ENCODE results near the gene RPL36AL. TPM values are rescaled to one million over a fixed set of nuclear protein-coding genes. Genes with fewer than 3 reads are reported as not detected.

Gene RPL36AL
- total RNA-seq, 1 experiment from 2014 or later: 207 TPM

- Histone ChIP-seq H2BK12ac (ENCODE audit: insufficient read length, low read depth, low read length) (no peak overlapping the region), H2AFZ (ENCODE audit: low read length) (no peak overlapping the region), H3K79me1 (ENCODE audit: insufficient read depth, low read depth, low read length, poor library complexity, severe bottlenecking) (no peaks in the 10 kb centered on the region), H4K8ac (replicated peaks; ENCODE audit: insufficient read length, low read depth, low read length) (no peak overlapping the region), H4K5ac (ENCODE audit: insufficient read length, low read depth, low read length) (no peak overlapping the region), H2BK5ac (ENCODE audit: insufficient read length, low read length) (no peak overlapping the region), H3K23ac (ENCODE audit: insufficient read length, low read depth, low read length) (no peak overlapping the region), H4K91ac (ENCODE audit: insufficient read length, low read depth, low read length) (no peak overlapping the region), H3K18ac (ENCODE audit: insufficient read length, low read depth, low read length) (no peak overlapping the region), H2BK120ac (ENCODE audit: low read depth, low read length, poor library complexity, severe bottlenecking) (no peak overlapping the region), H3K56ac (ENCODE audit: insufficient read length, low read depth, low read length) (no peak overlapping the region), H2AK5ac (ENCODE audit: insufficient read length, low read length) (no peak overlapping the region), H3K27me3 (ENCODE audit: insufficient read depth, low read length) (no peaks in the 10 kb centered on the region), H3T11ph (ENCODE audit: low read length) (no peak overlapping the region), H2BK20ac (ENCODE audit: low read depth, low read length, poor library complexity, severe bottlenecking) (no peak overlapping the region), H3K27ac (ENCODE audit: insufficient read length, low read depth, low read length) (no peak overlapping the region), H3K9ac (ENCODE audit: extremely low read depth, insufficient read length, low read length) (no peak overlapping the region), H3K4me2 (ENCODE audit: insufficient read depth, insufficient read length, low read length) (no peak overlapping the region), H3K14ac (ENCODE audit: insufficient read depth, low read length) (no peak overlapping the region), H3K79me2 (ENCODE audit: insufficient read depth, low read length) (no peaks in the 10 kb centered on the region), H4K20me1 (ENCODE audit: control insufficient read depth, insufficient read depth, insufficient read length) (no peaks in the 10 kb centered on the region), H2BK15ac (ENCODE audit: low read depth, low read length) (no peak overlapping the region), H3K4me1 (ENCODE audit: insufficient read depth, low read length) (no peaks in the 10 kb centered on the region), H3K4ac (ENCODE audit: low read depth, low read length) (no peak overlapping the region), H3K23me2 (ENCODE audit: insufficient read length, low read depth, low read length, poor library complexity, severe bottlenecking) (no peaks in the 10 kb centered on the region), H3K9me3 (ENCODE audit: control insufficient read depth, low read depth, low read length) (no peaks in the 10 kb centered on the region)
- Mint-ChIP-seq H3K4me1 (no peaks in the 10 kb centered on the region), H3K36me3 (ENCODE audit: insufficient read depth in 1 of 3, low read depth in 3 of 3) (peaks cover 6 to 28% (median 23%) of the 10 kb centered on the region in 3 experiments; a peak in 6 of 7 replicates), H3K27ac (no peak overlapping the region; a peak in 1 of 7 replicates), H3K27me3 (ENCODE audit: low read depth) (no peaks in the 10 kb centered on the region), H3K4me3 (no peak overlapping the region), H3K9me3 (no peaks in the 10 kb centered on the region)
- WGBS (ENCODE audit: extremely low coverage, insufficient read length, low lambda C conversion rate): no CpG with 5 or more reads among the region's 6 CpGs
- no peak for TF ChIP-seq CTCF (conservative IDR thresholded peaks at IDR 0.05)
- DNase-seq: no peak
Measured at GRCh38 chr14:49653508-49653907, 33.1 kb upstream of the RPL36AL start.
